K562 (cell line): ENCODE results near the gene EFEMP2. TPM values are rescaled to one million over a fixed set of nuclear protein-coding genes. Genes with fewer than 3 reads are reported as not detected.

ENCODE experiments used
- EGR1 ChIP-seq: fragments of 450-650 bp; conservative IDR thresholded peaks from 2 replicates; pipeline ENCODE4 v1.6.1; 2017; ENCODE audit warnings: mild to moderate bottlenecking
- ETV5 ChIP-seq: sonication (generic); formaldehyde crosslinking; IDR thresholded peaks from 2 replicates; pipeline ENCODE4 v1.4.0; 2020; ENCODE audit warnings: low read depth, mild to moderate bottlenecking, missing genetic modification reagents
- L3MBTL2 ChIP-seq: fragments of 450-650 bp; IDR thresholded peaks from 2 replicates; pipeline ENCODE4 v1.6.1; 2016; ENCODE audit warnings: mild to moderate bottlenecking, moderate library complexity
- MYNN ChIP-seq, 2 experiments: sonication (generic); formaldehyde crosslinking in 1 of 2; IDR thresholded peaks; 2 replicates each; pipeline versions ENCODE4 v1.5.0 to v1.6.1; 2016 to 2020; ENCODE audit warnings: antibody characterized with exemption in 1 of 2, missing genetic modification reagents in 1 of 2
- POLR2B ChIP-seq: fragments of 450-650 bp; IDR thresholded peaks from 2 replicates; pipeline ENCODE4 v1.6.1; 2018; ENCODE audit warnings: low read depth; ENCODE audit not compliant: partially characterized antibody
- RB1 ChIP-seq: fragments of 450-650 bp; IDR thresholded peaks from 2 replicates; pipeline ENCODE4 v1.6.1; 2017; ENCODE audit warnings: low read depth, mild to moderate bottlenecking
- SAFB ChIP-seq: fragments of 200-400 bp; formaldehyde crosslinking; IDR thresholded peaks from 2 replicates; pipeline ENCODE4 v1.6.1; 2017; ENCODE audit warnings: low read depth, low read length, borderline replicate concordance
- SMAD4 ChIP-seq: fragments of 250-450 bp; sonication (Bioruptor Pico); conservative IDR thresholded peaks from 2 replicates; pipeline ENCODE4 v1.8.0; 2021; ENCODE audit warnings: inconsistent platforms, mild to moderate bottlenecking, moderate library complexity
- ZBED1 ChIP-seq: IDR thresholded peaks from 2 replicates; pipeline ENCODE4 v1.6.1; 2014
- ZNF77 ChIP-seq: fragments of 250-450 bp; sonication (Bioruptor Pico); IDR thresholded peaks from 2 replicates; pipeline ENCODE4 v1.5.0; 2020
- polyA plus RNA-seq, 8 experiments: library from polyadenylated mRNA; depleted of rRNA in 4 of 8; stranded (reverse) in 5 of 8; unstranded in 3 of 8; fragments of >200 nt; fragmentation: Nextera tagmentation in 2 of 8; fragmentation: Illumina TruSeq in 1 of 8; extraction: Ambion mirVana in 2 of 8; extraction: Trizol in 1 of 8; gene quantifications; 2 replicates each; pipeline versions ENCODE4 v1.2.1 to v1.2.3, GENCODE V29; 2011 to 2014; ENCODE audit warnings: inconsistent platforms in 1 of 8, missing spikeins in 1 of 8
- total RNA-seq, 7 experiments: library from RNA; depleted of rRNA in 6 of 7; stranded (reverse); fragments of >200 nt in 6 of 7; fragmentation: Illumina TruSeq in 2 of 7; extraction: Trizol in 2 of 7; gene quantifications; 2 replicates each; pipeline versions ENCODE4 v1.2.1 to v1.2.3, GENCODE V29; 2011 to 2021; ENCODE audit warnings: low replicate concordance in 1 of 7
- TF ChIP-seq, protein P1 (sequence below): IDR thresholded peaks from 2 replicates; pipeline ENCODE4 v1.6.1; 2011; ENCODE audit warnings: borderline replicate concordance, low read depth, mild to moderate bottlenecking, moderate library complexity, low read length; ENCODE audit not compliant: insufficient read depth, poor library complexity, severe bottlenecking
- TF ChIP-seq, protein P2 (sequence below): sonication (generic); formaldehyde crosslinking; IDR thresholded peaks from 2 replicates; pipeline ENCODE4 v1.8.0; 2022; ENCODE audit warnings: mild to moderate bottlenecking, missing genetic modification reagents
- TF ChIP-seq, protein P3 (sequence below): sonication (generic); formaldehyde crosslinking; IDR thresholded peaks from 2 replicates; pipeline ENCODE4 v1.8.0; 2023; ENCODE audit warnings: mild to moderate bottlenecking, missing genetic modification reagents
- TF ChIP-seq, protein P4 (sequence below): fragments of 450-650 bp; IDR thresholded peaks from 2 replicates; pipeline ENCODE4 v1.6.1; 2017; ENCODE audit warnings: antibody characterized with exemption, mild to moderate bottlenecking

The EFEMP2 gene
- total and polyA plus RNA-seq, 9 of the 15 experiments (the other 6 are each of a cell fraction or from before 2014, with no cell fraction given) = 0.07 to 2.9 (median 0.69) TPM; not detected in 1

DNA sequence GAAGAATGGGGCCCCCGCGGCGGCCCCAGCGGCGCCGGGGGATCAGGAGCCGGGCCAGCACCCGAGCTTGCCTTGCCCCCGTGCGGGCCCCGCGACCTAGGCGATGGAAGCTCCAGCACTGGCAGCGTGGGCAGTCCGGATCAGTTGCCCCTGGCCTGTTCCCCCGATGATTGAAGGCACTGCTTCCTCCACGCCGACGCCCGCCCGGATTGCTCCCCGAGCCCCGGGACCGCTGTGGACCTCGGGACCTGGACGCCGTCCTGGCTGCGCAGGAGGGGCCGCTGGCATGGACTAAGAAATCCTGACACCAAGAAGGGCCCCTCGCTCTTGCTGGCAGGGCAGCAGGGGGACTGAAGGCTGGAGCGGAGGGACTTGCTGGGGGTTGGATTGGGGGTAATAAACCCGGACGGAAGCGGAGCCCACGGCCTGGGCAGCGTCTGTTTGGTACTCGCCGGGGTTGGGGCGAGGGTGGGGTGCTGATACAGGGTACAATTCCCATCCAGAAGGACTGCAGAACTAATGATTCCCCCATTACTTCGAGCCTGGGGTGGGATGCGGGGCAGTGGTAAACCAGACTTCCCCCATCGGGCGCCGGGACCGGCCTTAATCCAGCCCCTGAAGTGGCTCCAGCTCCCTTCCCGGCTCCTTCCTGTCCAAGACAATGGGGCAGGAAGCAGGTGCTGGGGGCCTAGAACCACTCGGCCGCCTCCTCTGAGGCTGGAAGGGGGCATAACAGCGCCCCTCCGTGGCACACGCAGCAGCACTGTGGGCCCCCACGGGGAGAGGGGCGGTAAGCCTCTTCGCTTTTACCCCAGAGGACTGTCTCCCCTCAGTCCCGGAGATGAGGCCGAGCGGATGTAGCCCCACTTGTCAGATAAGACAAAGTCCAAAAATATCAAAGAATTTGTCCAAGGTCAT lies 18.9 kb upstream of the EFEMP2 start (continued):
- TF ChIP-seq, protein P1, sequence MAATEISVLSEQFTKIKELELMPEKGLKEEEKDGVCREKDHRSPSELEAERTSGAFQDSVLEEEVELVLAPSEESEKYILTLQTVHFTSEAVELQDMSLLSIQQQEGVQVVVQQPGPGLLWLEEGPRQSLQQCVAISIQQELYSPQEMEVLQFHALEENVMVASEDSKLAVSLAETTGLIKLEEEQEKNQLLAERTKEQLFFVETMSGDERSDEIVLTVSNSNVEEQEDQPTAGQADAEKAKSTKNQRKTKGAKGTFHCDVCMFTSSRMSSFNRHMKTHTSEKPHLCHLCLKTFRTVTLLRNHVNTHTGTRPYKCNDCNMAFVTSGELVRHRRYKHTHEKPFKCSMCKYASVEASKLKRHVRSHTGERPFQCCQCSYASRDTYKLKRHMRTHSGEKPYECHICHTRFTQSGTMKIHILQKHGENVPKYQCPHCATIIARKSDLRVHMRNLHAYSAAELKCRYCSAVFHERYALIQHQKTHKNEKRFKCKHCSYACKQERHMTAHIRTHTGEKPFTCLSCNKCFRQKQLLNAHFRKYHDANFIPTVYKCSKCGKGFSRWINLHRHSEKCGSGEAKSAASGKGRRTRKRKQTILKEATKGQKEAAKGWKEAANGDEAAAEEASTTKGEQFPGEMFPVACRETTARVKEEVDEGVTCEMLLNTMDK = peak; percentile 66
- TF ChIP-seq, protein P2, sequence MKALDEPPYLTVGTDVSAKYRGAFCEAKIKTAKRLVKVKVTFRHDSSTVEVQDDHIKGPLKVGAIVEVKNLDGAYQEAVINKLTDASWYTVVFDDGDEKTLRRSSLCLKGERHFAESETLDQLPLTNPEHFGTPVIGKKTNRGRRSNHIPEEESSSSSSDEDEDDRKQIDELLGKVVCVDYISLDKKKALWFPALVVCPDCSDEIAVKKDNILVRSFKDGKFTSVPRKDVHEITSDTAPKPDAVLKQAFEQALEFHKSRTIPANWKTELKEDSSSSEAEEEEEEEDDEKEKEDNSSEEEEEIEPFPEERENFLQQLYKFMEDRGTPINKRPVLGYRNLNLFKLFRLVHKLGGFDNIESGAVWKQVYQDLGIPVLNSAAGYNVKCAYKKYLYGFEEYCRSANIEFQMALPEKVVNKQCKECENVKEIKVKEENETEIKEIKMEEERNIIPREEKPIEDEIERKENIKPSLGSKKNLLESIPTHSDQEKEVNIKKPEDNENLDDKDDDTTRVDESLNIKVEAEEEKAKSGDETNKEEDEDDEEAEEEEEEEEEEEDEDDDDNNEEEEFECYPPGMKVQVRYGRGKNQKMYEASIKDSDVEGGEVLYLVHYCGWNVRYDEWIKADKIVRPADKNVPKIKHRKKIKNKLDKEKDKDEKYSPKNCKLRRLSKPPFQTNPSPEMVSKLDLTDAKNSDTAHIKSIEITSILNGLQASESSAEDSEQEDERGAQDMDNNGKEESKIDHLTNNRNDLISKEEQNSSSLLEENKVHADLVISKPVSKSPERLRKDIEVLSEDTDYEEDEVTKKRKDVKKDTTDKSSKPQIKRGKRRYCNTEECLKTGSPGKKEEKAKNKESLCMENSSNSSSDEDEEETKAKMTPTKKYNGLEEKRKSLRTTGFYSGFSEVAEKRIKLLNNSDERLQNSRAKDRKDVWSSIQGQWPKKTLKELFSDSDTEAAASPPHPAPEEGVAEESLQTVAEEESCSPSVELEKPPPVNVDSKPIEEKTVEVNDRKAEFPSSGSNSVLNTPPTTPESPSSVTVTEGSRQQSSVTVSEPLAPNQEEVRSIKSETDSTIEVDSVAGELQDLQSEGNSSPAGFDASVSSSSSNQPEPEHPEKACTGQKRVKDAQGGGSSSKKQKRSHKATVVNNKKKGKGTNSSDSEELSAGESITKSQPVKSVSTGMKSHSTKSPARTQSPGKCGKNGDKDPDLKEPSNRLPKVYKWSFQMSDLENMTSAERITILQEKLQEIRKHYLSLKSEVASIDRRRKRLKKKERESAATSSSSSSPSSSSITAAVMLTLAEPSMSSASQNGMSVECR (CRISPR knock-in tag) = peak; percentile 55
- 0 out of 2 replicates have a peak, but pooled peaks have one; percentile 7 for TF ChIP-seq EGR1
- TF ChIP-seq L3MBTL2 = no peak
- TF ChIP-seq, protein P3, sequence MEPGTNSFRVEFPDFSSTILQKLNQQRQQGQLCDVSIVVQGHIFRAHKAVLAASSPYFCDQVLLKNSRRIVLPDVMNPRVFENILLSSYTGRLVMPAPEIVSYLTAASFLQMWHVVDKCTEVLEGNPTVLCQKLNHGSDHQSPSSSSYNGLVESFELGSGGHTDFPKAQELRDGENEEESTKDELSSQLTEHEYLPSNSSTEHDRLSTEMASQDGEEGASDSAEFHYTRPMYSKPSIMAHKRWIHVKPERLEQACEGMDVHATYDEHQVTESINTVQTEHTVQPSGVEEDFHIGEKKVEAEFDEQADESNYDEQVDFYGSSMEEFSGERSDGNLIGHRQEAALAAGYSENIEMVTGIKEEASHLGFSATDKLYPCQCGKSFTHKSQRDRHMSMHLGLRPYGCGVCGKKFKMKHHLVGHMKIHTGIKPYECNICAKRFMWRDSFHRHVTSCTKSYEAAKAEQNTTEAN = peak; percentile 12; the same call in 1 of the 2 replicates
- TF ChIP-seq ZNF77 (CRISPR knock-in tag) = 0 out of 2 replicates have a peak, but pooled peaks have one; percentile 70
- TF ChIP-seq MYNN (IDR thresholded peaks at IDR 0.05) = peak; percentile 68; the same call in 1 of the 2 replicates
- no peak for TF ChIP-seq MYNN (CRISPR knock-in tag; IDR thresholded peaks at IDR 0.05)
- peak; percentile 71 for TF ChIP-seq RB1
- TF ChIP-seq SMAD4 = 0 out of 2 replicates have a peak, but pooled peaks have one; percentile 33
- peak; percentile 79 for TF ChIP-seq ETV5 (CRISPR knock-in tag)
- TF ChIP-seq, protein P4, sequence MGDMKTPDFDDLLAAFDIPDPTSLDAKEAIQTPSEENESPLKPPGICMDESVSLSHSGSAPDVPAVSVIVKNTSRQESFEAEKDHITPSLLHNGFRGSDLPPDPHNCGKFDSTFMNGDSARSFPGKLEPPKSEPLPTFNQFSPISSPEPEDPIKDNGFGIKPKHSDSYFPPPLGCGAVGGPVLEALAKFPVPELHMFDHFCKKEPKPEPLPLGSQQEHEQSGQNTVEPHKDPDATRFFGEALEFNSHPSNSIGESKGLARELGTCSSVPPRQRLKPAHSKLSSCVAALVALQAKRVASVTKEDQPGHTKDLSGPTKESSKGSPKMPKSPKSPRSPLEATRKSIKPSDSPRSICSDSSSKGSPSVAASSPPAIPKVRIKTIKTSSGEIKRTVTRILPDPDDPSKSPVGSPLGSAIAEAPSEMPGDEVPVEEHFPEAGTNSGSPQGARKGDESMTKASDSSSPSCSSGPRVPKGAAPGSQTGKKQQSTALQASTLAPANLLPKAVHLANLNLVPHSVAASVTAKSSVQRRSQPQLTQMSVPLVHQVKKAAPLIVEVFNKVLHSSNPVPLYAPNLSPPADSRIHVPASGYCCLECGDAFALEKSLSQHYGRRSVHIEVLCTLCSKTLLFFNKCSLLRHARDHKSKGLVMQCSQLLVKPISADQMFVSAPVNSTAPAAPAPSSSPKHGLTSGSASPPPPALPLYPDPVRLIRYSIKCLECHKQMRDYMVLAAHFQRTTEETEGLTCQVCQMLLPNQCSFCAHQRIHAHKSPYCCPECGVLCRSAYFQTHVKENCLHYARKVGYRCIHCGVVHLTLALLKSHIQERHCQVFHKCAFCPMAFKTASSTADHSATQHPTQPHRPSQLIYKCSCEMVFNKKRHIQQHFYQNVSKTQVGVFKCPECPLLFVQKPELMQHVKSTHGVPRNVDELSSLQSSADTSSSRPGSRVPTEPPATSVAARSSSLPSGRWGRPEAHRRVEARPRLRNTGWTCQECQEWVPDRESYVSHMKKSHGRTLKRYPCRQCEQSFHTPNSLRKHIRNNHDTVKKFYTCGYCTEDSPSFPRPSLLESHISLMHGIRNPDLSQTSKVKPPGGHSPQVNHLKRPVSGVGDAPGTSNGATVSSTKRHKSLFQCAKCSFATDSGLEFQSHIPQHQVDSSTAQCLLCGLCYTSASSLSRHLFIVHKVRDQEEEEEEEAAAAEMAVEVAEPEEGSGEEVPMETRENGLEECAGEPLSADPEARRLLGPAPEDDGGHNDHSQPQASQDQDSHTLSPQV = peak; percentile 61
- peak; percentile 61; the same call in 1 of the 2 replicates for TF ChIP-seq ZBED1
- peak; percentile 67 for TF ChIP-seq POLR2B
- peak; percentile 33; the same call in 1 of the 2 replicates for TF ChIP-seq SAFB
